CD4-positive, alpha-beta T cell treated with Interferon gamma for 1 hour (primary cell): ENCODE data around the gene SMAD5.

ENCODE experiments used
- DNase-seq: peaks from one replicate; pipeline ENCODE4 v3.0.0-alpha.2; 2020

Gene SMAD5

DNA sequence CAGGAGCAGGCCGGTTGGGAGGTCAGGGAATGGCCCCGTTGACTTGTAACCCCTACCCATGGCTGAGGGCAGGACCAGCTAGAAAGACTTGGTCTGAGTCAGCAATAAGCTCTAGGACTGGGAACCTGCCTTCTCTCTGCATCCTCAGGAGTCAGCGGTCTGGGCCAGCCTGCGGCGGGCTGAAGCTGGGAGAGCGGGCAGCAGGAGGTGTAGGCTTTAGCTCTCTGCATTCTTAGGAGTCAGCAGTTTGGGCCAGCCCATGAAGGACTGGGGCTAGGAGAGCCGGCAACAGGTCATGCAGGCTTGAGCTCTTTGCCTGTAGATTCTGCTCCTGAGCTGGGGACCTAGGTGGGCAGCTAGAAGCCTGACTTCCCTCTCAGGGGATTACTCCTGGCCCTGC lies 66.8 kb downstream of the SMAD5 start:
- DNase-seq, result no peak

DNA sequence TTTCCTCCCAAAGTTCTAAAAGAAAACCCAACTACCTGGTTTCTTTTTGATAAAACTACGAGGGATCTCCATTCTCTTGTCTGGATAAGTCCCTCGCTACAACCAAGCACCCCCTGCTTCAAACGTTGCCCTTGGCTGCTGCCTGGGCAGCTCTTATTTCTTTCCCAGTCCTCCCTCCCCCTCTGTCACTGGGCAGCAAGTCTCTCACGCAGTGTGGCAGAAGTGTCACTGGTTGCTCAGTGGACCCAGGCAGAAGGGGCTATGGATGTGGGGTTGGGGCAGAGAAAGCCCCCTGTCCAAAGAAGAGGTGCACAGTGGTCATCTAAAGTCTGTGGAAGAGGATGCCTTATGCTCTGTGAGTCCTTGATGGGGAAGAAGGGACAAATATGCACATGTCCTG lies 67.5 kb downstream of the SMAD5 start:
- no peak for DNase-seq

DNA sequence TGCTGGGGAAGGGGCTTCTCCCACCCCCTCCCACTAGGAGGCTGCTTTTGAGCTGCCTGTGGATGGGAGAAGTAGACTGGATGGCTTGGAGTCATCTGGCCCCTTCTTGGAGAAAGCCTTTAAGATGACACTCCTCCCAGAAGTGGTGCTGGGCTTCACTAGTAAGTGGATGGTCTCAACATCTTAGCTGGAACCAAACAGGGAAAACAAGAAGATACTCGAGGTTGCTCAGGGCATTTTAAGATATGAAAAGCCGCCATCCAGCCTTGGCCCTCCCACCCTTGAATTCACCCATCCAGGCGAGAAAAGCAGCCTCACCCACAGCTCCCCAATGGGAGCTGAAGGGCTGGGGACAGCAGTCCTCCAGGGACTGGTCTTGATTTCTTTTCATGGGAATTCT lies 68.1 kb downstream of the SMAD5 start:
- no peak for DNase-seq

DNA sequence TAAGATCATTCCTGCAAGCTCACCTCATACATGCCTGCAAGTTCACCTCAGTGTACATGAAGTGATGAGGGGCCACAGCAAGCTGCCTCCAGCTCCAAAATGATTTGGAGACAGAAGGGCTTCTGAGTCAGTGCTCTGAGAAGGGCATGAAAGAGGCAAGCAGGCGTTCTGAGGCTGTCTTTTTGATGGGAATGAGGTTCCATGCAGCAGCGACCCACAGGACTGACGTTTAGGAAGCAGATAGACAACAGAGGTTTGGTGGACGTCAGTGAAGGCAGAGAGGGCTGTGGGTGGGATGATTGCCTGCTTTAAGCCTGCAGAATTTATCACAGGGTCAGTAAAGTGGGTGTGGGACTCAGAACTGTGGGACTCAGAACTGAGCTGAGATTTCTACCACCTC lies 69.2 kb downstream of the SMAD5 start:
- no peak for DNase-seq

DNA sequence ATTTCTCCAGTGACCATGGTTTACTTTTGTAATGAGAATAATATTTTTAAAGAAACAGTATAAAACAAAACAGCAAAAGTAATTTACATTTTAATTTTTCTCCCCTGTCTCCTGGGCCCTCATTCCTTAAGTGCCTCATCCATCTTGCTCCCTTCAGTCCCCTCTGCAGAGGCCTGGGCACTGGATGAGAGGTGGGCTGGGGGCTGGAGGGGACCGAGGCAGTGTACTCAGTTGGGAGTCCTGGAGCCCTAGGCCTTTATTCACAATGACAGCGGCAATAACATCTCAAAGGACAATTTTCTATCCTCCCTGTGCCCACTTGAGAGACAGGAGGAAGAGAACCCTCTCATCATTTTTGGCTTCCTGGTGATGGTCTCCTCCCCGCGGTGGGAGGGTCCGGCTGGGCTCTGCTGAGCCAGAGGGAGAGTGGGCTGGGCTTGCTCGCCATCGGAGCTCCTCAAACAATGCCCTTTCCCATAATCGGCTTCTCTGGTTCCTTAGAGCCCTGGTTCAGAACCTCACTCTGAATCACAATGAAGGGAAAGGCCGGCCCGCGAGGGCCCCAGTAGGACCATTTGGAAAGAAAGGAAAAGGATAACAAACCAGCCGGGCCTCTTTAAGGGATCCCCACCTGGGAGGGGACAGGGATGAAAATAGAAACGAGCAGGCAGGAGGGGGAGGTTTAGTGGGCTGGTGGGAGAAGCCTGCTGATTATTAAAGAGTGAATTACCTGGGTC lies 70.0 kb downstream of the SMAD5 start:
- DNase-seq, result no peak

DNA sequence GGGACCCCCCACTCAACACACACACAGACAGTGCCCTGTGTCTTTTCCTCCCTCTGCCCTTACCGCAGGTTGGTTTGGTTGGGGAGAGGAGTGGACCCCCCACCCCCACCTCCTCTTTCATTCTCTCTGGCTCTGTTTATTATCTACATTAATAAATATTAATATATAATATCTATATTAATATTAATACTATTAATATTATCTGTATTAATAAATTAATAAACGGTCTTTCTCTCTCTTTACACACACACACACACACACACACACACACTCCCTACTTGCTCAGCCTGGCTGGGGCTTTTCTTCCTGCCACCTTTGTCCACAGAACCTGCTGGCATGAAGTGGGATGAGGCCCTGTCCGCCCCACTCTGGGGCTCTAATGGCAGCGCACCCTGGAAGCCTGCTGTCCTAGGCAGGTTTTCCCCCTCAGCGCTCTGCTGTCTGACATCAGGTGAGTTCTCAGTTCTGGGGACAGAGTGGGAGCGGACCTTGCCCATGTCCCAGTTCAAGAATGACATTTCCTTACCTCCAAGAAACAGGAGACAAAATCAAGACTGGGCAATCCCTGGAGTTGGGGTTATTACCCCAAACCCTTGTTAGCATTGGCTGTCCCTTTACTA lies 70.8 kb downstream of the SMAD5 start:
- DNase-seq, result no peak

DNA sequence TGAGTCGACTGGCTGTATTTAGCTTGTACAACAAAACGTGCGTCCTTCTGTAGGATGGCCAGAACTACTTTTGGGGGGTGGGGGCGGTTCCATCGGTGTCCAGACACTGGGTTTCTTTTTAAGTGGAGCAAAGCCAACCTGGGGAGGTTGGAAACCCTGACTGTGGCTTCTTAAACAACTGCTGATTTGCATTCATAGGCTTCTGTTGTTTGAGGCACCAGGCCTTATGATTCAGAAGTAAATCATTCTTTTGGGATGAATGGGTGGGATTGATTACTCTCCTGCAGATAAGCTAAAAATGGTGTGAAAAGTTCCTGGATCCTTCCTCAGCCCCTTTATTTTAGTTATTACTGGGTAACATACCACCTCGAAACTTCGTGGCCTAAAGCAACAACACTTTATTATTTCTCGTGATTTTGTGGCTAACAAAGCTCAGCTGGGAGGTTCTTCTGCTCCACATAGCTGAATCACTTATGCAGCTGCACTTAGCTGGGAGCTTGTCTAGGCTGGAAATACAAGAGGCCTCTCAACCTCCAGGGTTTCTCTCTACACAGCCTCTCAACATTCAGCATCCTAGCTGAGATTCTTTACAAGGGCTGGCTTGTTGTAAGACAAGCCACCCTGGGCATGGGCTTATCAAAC lies 72.5 kb downstream of the SMAD5 start:
- DNase-seq, result no peak

DNA sequence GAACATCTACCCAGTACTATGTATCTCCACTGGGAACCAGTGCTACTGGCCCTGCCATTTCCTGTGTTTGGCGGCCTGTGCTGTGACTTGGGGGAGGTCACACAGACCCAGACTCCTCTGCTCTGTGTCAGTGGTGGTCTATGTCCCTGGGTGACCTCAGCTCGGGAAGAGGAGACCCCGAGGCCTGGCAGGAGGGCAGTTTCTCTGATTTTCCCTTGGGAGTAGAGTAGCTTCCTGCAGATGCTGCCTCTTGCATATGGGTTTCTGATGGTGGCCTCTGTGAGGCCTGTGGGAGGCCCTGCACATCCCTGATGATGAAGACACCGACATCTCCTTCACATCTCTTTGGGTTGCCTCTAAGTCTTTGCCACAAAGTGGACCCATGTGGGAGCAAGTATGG lies 73.3 kb downstream of the SMAD5 start:
- DNase-seq, result no peak

DNA sequence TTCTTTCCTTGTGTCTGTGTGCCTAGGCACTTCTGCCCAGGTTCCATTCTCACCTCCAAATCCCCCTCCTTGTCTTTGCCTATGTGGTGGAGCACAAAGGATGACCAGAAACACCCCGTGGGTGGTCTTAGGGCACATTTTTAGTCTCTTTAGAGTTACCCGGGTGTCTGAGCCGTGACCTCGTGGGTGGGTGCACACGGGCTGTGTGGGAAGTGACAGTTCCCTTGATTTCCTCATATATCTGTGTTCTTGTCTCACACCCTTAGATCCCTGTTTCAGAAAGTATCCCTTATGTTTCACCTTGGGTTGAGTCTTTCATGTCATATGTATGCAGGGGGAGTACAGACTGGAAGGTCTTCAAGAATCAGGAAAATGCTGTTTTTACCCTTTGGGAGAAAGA lies 73.7 kb downstream of the SMAD5 start:
- no peak for DNase-seq

DNA sequence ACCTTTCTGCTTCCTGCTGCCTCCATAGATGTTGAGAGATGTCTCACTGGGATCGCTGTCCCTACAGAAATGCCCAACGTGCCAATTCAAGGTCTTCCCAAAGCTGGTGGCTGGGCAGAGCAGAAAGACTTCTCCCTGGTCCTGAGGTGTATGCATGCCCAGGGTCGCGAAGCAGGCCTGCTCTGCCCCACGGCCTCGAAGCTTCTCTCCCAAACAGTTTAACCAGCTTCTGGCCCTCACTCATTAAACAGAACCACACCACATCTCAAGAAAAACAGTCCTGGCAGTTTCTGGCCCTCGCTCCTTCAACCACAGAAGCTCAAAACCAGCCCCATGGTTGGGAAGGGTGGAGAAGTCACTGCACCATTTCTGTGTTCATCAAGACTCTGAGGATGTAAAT lies 75.0 kb downstream of the SMAD5 start:
- DNase-seq, result no peak

DNA sequence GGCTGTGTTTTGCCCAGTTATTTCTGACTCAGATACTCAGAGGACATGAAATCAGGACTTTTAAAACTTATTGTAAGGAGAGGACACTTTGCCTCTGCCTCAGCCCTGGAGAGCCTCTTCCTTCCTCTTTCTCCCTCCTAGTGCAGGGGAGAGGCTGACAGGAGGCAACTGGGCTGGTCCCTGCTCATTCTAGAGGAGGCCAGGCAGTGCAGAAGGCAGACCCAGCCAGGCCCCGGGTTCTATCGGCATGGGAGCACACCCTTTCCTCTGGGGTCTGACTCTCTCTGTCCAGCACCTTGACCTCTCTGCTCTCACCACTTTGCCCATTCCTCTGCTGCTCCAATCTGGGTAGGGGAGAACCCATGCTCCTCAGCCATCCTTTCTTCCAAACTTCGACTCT lies 76.3 kb downstream of the SMAD5 start:
- no peak for DNase-seq

DNA sequence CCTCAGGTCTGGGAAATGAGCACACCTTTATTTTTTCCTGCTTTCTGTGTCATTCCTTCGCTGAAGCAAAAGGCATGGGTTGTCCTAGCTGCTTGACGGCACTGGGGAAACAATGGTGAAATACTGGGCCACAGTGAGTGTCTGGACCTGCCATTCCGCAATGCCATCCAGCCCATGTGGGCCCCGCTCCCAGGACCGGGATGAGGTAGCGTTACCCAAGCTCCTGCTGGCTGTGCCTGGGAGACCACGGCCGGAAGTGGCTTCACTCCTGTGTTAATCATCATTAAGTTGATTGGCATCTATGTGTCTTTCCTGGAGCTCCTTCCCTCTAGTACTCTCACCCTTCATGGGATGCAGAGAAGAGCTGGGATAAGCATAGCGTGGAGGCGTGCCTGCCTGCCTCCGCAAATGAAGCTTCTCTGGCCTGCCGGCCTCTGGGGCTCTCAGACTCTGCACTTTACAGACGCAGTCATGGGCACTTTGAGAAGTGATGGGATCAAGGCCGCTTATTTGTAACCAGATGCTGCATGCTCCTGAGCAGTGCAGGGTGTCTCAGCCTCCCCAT lies 76.8 kb downstream of the SMAD5 start:
- DNase-seq, result no peak

DNA sequence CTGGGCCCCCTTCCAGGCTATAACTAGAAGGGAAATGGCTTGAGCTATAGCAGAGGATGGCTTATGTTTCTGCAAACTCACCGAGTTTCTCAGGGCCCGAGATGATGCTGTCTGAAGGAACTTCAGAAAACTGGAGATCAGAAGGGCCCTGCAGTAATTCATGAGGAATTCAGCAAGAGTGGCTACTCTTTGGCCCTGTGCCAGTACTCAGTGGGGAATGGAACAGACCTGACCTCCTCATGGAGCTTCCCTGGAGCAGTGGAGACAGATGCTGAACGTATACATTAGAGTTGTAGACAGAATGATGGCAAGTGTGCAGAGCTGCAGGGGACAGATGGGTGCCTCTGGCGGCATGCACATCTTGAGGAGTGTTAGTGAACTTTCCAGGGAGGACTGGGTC lies 77.6 kb downstream of the SMAD5 start:
- DNase-seq, result no peak

DNA sequence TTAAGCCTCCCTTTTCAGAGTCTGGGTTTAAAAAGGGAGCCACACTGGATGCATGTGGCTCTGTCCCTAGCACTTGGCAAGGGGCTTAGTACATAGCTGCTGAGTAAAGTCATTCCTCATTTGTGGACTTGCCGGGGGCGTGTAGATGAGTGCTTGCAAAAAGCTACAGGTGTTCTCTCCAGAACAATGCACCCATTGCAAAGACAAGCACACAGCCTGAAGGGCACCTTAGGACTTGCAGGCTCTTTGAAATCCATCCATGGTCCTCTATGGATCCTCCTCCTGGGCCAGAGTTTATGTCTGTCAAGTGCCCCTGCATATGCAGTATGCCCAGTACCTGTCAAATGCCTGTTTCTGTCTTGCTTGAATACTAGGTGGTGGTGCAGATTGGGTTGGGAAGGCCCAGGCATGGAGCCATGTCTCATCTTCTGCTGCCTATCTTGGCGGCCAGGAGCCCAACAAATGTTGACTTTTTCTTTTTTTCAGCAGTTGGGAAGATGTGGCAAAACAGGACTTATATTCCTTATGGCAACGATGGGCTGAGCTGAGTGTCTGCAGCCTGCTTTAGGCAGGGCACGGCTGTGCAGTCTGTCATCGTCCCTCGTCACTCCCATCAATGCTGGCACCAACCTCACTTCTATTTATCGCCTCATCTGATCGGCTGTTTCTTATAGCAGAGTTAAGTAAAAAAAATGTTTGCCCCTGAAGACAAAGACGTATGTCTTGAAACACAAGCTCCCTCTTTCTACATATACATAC lies 78.8 kb downstream of the SMAD5 start:
- no peak for DNase-seq

DNA sequence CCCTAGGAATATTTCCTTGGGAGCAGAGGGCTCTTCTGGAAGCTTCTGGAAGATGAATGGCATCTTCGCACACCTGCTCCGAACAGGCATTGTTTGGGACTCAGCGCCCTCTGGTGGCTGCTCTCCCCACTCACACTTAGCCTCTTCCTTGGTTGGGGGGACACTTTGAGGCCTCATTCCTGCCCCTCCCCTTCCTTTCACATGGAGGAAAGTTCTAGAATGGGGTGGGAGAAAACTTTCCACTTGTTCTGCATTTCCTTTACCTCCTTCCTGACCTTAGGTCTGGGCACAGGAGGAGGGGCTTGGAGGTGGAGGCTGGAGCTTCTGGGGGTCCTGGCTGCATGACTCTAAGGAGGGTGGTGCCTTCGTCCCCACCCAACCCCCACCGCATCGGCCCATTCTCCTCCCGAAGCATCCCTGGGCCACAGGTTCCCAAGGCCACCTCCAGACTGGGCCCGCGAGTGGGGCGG lies 79.6 kb downstream of the SMAD5 start:
- DNase-seq, result peak; percentile 7

DNA sequence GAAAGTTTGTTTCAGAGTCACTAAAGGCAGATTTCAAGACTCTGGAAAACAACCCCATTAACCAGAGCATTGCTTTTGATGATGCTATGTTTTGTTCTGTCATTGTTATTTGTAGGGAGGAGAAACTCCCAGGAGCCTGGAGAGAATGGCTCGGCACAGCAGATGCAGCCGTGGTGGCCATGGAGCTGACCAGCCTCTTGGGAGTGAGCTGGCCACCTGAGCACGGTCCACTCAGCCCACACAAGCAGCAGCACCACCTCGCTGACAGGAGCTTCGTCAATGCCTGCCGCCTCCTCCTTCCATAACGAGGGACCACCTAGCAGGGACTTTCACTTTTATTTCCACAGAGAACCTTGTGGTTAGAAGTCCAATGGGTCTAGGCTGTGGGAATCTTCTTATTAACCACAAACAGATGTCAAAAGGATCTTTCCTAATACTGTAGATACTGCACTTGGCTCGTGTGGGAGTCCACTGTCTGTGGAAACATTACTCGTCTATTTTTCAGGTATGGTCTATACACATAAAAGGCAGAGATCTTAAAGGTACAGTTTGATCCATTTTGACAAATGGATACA lies 81.4 kb downstream of the SMAD5 start:
- no peak for DNase-seq

DNA sequence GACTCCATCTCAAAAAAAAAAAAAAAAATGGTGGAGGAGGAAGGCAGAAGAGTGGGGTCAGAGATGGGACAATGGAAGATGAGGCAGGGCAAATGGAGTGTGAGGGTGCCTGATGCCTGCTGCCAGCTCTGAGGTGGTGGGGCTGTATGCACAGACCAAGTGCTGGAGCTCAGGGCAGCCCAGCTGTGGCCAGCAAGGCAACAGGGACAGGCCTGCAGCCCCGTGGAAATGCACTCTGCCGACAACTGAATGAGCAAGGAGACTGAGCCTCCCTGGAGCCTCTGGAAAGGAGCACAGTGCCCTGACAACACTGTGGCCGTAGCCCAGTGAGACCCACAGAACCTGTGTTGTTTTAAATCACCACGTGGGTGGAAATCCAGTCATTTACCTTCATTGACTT lies 83.2 kb downstream of the SMAD5 start:
- DNase-seq, result no peak

DNA sequence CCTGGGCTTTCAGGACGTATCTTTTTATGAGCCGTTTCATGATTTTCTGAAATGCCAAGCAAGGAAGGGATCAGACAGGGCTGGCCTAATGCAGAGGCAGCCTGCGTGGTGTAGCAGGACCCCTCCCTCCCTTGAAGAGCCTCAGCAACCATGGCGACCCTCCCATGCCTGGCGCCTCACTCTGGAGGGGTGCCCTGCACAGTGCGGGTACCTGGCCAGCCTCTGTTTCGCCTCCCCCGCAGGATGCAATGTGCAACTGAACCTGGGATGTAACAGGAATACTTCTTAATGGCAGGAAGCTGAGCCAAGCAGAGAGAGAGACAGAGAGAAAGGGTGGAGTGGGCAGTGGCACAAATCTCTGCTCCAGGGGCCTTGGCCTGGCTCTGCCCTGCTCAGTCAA lies 83.6 kb downstream of the SMAD5 start:
- DNase-seq, result no peak

DNA sequence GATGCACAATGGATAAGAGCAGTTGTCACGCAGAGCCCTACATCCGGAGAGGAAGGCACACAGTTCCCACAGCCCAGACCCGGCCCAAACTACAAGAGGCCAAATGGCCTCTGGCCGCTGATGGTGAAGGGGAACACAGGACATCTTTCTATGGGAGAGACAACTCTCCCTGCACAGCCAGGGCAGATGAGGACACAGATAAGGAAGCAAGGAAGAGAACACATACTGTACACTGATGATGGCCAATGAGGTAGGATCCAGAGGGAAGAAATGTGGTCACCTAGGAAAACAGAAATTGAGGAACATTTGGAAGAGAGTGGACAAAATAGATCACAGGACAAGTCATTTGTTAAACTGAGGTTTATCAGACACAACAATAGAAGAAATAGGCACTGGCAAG lies 88.7 kb downstream of the SMAD5 start:
- DNase-seq, result no peak

DNA sequence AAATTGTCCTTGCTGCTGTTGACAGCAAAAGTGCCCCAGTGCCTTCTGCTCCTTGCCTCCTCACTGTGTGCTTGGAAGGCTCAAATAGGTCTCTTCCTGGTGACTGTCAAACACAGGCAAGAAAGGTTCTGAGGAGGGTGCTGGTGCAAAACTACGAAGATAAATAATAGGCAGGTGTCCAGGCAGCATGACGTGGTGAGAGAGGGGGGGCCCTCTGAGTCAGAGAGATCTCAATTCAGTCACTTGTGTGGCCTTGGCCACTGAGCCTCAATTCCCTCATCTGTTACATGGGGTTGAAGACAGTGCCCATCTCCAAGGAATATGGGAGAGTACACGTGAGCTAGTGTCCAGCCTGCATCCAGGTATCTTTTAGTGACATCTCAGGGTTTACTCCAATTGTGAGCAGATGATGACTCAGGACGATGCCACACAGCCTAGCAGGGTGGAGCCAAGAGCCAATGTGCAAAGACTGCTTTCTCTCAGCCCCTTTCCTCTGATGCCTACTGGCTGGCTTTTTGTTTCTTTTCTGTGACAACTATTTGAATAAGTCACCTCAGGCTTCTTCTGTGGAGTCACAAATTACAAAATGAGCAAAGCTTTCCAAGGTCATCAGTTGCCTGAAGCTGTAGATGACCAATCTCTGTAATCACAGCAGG lies 90.1 kb downstream of the SMAD5 start:
- no peak for DNase-seq

DNA sequence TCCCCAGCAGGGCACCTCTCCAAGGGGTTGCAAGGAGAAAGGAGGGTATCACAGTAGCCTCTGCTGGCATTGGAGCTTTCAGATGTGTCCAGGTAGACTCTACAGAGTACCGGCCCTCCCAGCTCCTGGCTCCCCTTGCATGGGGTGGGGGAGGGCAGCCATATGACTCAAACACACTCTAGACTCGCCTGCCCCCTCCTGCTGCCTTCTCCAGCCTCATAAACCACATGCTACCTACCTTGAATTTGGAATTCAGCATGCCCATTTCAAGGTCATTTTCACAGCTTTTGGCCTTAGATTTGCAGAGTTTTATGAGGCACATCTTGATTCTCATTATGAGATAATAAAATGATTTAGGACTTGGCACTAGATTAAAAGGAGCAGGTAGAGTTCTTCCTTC lies 93.2 kb downstream of the SMAD5 start:
- DNase-seq, result no peak

DNA sequence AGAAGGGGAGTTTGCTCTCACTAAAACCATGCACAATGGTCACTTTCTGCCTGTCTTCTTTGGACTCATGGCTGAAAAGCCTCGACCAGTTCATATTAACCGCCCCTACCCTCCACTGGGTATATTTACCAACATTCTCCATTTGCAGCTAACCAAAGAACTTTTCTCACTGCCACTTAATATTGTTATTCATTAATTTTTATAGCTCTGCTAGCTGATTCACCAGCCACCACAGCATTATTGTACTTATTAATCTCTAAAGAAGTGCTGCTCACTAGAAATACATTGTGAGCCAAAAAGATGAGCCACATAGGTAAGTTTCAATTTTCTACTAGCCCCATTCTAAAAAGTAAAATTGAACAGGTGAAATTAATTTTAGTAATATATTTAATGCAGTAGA lies 93.8 kb downstream of the SMAD5 start:
- DNase-seq, result no peak
